ENCODE measurements around the gene TBC1D20. TPM values are rescaled to one million over a fixed set of nuclear protein-coding genes. Genes with fewer than 3 reads are reported as not detected.
A peak's percentile ranks its signal among the peaks of the same experiment; 100 is the strongest.

TBC1D20 gene
- total RNA-seq, 1 experiment from 2014 or later: 32.3 TPM

DNA sequence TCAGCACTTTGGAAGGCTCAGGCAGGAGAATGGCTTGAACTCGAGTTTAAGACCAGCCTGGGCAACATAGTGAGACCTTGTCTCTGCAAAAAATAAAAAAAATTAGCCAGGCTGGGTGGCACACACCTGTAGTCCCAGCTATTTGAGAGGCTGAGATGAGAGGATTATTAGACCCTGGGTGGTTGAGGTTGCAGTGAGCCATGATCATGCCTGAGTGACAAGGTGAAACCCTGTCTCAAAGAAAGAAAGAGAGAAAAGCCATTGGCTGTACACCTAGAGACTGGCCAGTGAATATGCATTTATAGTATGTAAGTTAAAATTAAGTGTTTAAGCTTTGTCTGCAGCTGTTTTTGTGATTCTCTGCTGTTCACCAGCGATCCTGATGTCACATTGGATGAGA, 48.2 kb downstream of the TBC1D20 start:
- H3K27me3 ChIP-seq (ENCODE audit: insufficient read depth, low read length): no peaks in the 10 kb centered on the region
- H3K36me3 ChIP-seq (ENCODE audit: control insufficient read depth in 1 of 2, insufficient read depth in 2 of 2, low read length in 2 of 2): peaks cover 17 to 34% of the 10 kb centered on the region in 2 experiments; a peak in 2 of 4 replicates
- ATAC-seq (no peak), DNase-seq (ENCODE audit: low read depth, low spot score) (no peak)
- H3K4me1 ChIP-seq (ENCODE audit: control insufficient read depth in 1 of 2, insufficient read depth in 2 of 2, low read length in 2 of 2): peaks cover 5 to 16% of the 10 kb centered on the region in 2 experiments
- H2AFZ ChIP-seq (ENCODE audit: low read depth, low read length, poor library complexity, severe bottlenecking): no peak overlapping the region
- H4K20me1 ChIP-seq (ENCODE audit: insufficient read depth): no peaks in the 10 kb centered on the region
- no peak overlapping the region for H3K27ac ChIP-seq (ENCODE audit: low read depth, low read length)
- H3K9me2 ChIP-seq (ENCODE audit: insufficient read depth): no peaks in the 10 kb centered on the region
- RAD21 ChIA-PET (ENCODE audit: low non-redundant PET in 1 of 2, low total read pairs in 2 of 2, uncharacterized antibody in 2 of 2, unreplicated experiment in 2 of 2): no interaction called here
- BruUV-seq (replicated peaks): no TSS peak
- POLR2A ChIA-PET: interaction anchor here (0.7 to 1.4 kb wide), 3 partner anchors 17 to 34 kb away, joined by 3 to 4 read pairs (median 3); no protein-coding TSS in a partner anchor
- CTCF ChIA-PET: interaction anchor here (0.5 kb wide), 1 partner anchor 562 kb away, joined by 3 read pairs; no protein-coding TSS in a partner anchor
- intact Hi-C loops (cut with micrococcal nuclease): no loop called here
- TF ChIP-seq TCF7L2 (IDR thresholded peaks at IDR 0.05; ENCODE audit: borderline replicate concordance, extremely low read depth, insufficient read depth, insufficient read length) (no peak), JUND (IDR thresholded peaks at IDR 0.05) (0 out of 2 replicates have a peak, but pooled peaks have one; percentile 14), SP1 (IDR thresholded peaks at IDR 0.05; ENCODE audit: low read depth) (no peak), POLR2A (IDR thresholded peaks at IDR 0.05; ENCODE audit: borderline replicate concordance, extremely low read depth, insufficient read depth, insufficient read length) (no peak), ZNF274 (IDR thresholded peaks at IDR 0.05; ENCODE audit: low read depth, low read length) (no peak), FOSL1 (IDR thresholded peaks at IDR 0.05; ENCODE audit: low read depth) (no peak), EZH2phosphoT487 (IDR thresholded peaks at IDR 0.05; ENCODE audit: borderline replicate concordance) (no peak), SIN3A (IDR thresholded peaks at IDR 0.05; ENCODE audit: low read depth) (no peak), ZFX (IDR thresholded peaks at IDR 0.05) (no peak), POLR2AphosphoS5 (IDR thresholded peaks at IDR 0.05; ENCODE audit: low read depth, low read length) (peak; percentile 55)
- H3K9ac ChIP-seq (ENCODE audit: low read length): no peak overlapping the region
- H3K4me3 ChIP-seq (replicated peaks in 1 of 2; ENCODE audit: low read depth in 1 of 2, low read length in 2 of 2): no peak overlapping the region
- H3K79me2 ChIP-seq (ENCODE audit: insufficient read depth, low read length): peaks cover 36% of the 10 kb centered on the region
- H3K9me3 ChIP-seq (ENCODE audit: control insufficient read depth in 1 of 2, insufficient read depth in 1 of 2, low read depth in 1 of 2, low read length in 2 of 2): no peaks in the 10 kb centered on the region
- no peak overlapping the region for H3K4me2 ChIP-seq (ENCODE audit: low read length)

- Histone ChIP-seq H3K36me3 (ENCODE audit: control insufficient read depth in 1 of 2, insufficient read depth in 2 of 2, low read length in 2 of 2) (peaks cover 17 to 26% of the 10 kb centered on the region in 2 experiments; a peak in 2 of 4 replicates), H3K27me3 (ENCODE audit: insufficient read depth, low read length) (no peaks in the 10 kb centered on the region), H3K4me1 (ENCODE audit: control insufficient read depth in 1 of 2, insufficient read depth in 2 of 2, low read length in 2 of 2) (peaks cover 3 to 19% of the 10 kb centered on the region in 2 experiments; a peak in 3 of 4 replicates), H3K9me3 (ENCODE audit: control insufficient read depth in 1 of 2, insufficient read depth in 1 of 2, low read depth in 1 of 2, low read length in 2 of 2) (no peaks in the 10 kb centered on the region), H3K9ac (ENCODE audit: low read length) (no peak overlapping the region), H2AFZ (ENCODE audit: low read depth, low read length, poor library complexity, severe bottlenecking) (no peak overlapping the region), H3K4me2 (ENCODE audit: low read length) (no peak overlapping the region), H3K79me2 (ENCODE audit: insufficient read depth, low read length) (peaks cover 47% of the 10 kb centered on the region), H3K4me3 (replicated peaks in 1 of 2; ENCODE audit: low read depth in 1 of 2, low read length in 2 of 2) (no peak overlapping the region), H3K27ac (ENCODE audit: low read depth, low read length) (no peak overlapping the region), H3K9me2 (ENCODE audit: insufficient read depth) (no peaks in the 10 kb centered on the region), H4K20me1 (ENCODE audit: insufficient read depth) (no peaks in the 10 kb centered on the region)
- ChIA-PET CTCF (interaction anchor here (0.9 to 1.2 kb wide), 2 partner anchors 20 to 50 kb away, joined by 4 read pairs; no protein-coding TSS in a partner anchor), POLR2A (no interaction called here), RAD21 (ENCODE audit: low non-redundant PET in 1 of 2, low total read pairs in 2 of 2, uncharacterized antibody in 2 of 2, unreplicated experiment in 2 of 2) (no interaction called here)
- DNase-seq (ENCODE audit: low read depth, low spot score): no peak
- BruUV-seq (replicated peaks): no TSS peak
- intact Hi-C loops (cut with micrococcal nuclease): no loop called here
- no peak for ATAC-seq
- no peak for TF ChIP-seq SP1 (IDR thresholded peaks at IDR 0.05; ENCODE audit: low read depth)
Observed at GRCh38 chr20:412081-412480, 50.3 kb downstream of the TBC1D20 start.
